GM19025 (cell line): Measurements from ENCODE around the gene KCND1.

Experiments
- ATAC-seq: cut with Tn5 transposase; IDR thresholded peaks from one replicate; pipeline ENCODE4 v1.9.1; 2021; ENCODE audit warnings: mild to moderate bottlenecking, low read depth, moderate library complexity; ENCODE audit not compliant: unreplicated experiment

The KCND1 gene

DNA sequence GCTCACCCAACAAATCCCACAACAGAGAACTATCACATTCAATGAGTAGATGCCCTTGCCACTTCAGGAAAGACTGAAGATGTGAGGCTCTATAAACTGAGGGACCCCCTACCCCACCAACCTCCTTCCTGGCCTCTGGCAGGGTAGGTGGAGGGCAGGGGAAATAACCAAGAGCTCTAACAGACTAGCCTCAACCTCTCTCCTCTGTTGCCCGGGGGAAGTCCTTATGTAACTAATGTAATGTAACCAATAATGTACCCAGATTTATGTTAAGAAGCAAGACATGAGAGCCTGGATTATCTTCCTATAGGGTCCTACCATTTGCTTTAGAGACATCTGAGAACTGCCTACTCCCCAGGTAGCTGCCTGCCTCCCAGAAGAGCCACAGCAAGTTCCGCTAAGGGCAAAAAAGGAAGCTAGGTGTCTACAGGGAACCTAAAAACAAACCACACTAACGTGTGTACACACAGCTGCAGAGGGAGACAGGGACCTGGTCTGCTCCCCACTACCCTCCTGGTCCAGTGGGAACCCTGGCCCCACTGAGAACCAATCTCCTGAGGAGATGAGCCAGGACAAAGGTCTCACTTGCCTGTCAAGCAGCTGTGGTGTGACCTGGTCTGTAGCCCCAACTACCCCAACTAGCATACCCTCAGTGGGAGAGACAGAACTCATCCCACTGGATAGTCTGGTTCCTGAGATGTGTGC is 32.0 kb downstream of the KCND1 start:
- no peak for ATAC-seq

DNA sequence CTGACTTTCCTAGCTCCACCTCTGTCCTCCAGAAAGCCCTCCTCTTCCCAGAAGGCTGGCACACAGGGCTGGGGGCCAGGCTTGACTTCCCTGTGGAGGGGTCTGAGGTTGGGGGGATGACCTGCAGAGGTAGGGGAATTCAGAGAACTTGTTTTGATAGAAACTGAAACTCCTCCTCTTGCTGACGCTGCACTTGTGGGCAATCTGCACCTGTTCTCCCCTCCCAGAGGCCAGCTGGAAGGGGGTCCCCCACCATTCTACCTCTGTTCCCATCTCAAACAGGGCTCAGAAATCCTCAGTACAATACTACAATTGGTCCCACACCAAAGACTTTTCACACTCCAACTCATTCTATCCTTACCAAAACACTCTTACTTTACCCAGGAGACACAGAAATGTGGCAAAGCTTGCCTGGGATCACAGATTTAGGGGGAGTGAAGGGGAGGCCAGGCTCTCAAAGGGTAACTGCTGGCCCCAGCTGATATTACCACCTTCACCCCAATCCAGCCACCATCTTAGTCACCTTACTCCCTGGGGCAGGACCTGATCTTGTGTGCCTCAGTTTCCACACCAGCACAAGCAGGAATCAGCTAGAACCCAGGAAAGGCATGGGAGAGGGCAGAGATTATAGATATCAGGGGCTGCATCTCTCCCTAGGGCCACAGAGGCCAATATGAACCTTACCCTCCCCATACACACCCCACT is 32.8 kb downstream of the KCND1 start:
- peak; percentile 52 for ATAC-seq

DNA sequence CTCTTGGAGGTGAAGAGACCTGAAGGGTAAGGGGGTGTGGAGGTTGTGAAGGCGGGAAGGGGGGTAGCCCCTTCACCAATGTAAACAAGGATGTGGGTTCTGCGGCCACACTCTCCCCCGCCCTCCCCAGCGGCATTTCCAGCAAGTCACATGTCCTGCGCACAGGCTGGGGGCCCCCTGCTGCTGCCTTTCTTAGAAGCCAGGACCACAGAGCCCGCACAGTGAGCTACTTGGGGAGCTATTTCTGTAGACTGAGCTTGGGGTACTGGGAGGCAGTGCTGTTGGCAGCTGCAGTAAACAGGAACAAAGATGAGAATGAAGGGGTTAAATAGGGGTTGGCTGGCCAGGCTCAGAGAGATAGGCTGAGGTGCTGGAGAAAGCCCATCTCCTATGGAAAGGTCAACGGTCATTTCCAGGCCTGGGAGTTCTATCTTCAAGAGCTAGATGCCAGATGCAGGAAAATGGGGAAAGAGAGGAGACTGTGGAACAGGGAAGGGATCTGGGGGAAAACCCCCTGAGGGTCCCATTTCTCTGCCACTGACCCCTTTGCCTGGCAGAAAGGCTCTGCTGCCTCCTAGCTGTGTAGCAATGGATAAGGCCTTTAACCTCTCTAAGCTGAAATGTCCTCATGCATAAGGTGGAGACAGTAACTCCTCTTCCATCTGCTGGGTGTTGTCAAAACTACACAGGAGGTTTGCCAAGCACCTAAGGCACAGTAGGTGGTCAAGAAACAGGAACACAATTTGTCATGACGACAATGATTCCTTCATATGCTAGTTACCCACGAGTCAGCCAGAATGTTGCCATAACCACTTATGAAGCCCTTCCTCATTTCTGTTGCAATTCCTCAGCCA is 34.4 kb downstream of the KCND1 start:
- ATAC-seq: peak; percentile 46

DNA sequence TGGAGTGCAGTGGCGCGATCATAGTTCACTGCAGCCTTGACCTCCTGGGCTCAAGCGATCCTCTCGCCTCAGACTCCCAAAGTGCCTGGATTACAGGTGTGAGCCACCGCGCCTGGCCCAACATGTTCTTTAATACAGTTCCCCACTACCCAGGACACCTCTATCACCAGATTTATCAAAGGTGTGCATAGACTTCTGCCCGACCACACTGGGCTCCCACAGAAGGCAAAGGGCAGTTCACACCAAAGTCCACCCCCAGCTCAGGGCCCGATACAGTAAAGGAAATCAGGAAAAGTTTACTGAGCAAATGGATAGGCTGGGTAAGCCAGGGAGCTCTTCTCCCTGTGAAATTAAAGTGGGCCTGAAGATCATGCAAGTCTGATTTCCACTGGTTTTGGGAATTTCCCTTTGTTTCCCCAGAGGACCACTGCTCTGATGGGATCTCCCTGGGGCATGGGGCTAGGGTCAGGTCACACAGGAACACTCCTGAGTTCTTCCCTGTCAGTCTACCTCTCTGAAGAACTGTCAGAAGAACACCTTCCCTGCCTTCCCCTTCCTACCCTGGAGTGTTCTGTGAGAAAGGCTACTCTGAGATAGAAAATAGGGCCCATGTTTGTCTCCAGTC is 35.1 kb downstream of the KCND1 start:
- no peak for ATAC-seq

DNA sequence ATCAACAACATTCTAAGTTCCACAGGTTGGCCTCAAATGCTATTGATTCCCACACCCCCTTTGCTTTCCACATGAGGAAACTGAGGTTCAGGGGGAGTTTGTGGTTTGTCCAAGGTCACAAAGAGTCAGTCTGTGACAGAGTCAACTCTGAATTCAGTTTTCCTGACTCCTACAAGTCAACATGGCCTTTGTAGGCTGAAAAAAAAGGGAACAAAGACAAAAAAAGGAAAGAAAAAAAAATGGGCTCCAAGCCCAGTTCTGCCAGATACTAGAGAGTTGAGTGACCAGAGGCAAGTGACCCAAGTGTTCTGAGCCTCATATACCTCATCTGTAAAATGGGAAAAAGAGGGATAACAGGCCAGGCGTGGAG is 36.4 kb downstream of the KCND1 start:
- ATAC-seq: no peak

DNA sequence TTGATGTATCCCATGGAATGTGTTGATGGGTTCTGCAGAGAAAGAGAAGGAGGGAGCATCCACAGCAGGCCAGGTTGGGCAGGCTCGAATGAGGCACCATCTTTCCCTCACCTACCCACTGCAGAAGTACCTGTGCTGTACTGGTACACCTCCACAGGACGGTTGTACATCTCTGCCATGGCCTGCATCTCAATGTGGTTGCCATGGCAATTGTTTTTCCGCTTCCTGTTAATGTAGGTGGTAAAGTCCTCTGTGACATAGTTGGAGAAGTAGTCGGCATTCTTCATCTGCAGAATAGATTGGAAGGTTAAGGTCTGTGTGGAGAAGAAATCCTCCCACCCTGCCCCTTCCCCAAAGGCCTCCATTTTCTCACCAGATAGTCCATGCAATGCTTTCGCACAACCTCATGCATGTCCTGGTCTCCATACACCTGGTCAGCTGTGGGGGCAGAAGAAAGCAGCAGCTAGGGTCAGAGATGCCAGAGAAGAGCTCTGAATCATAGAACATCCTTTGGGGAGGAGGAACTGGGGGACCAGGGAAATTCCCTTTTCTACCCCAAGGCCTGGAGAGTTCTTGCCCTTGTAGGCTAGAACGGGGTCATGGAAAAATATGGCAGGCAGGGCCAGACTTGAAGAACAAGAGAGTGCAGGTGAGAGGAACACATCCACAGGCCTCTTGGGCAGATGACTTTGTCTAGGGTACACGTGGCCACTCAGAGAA is 36.9 kb downstream of the KCND1 start:
- ATAC-seq: no peak

DNA sequence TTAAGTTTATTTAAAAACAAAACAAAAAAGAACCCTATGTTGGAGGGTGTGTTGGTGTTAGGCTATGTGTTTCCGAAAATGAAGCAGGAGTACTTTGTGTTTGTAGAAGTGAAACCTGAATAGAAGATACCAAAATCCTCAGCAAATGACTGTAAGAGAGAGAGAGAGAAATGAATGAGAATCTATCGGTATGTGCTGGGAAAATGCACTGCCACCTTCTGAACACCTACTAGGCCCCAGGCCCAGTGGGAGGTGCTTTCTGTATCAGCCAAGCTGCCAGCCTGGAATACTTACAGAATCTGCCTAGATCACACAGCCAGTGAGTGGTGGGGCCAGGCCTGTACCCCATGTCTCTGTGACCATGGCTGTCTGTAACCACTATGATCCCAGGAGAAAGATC is 37.9 kb downstream of the KCND1 start:
- no peak for ATAC-seq

DNA sequence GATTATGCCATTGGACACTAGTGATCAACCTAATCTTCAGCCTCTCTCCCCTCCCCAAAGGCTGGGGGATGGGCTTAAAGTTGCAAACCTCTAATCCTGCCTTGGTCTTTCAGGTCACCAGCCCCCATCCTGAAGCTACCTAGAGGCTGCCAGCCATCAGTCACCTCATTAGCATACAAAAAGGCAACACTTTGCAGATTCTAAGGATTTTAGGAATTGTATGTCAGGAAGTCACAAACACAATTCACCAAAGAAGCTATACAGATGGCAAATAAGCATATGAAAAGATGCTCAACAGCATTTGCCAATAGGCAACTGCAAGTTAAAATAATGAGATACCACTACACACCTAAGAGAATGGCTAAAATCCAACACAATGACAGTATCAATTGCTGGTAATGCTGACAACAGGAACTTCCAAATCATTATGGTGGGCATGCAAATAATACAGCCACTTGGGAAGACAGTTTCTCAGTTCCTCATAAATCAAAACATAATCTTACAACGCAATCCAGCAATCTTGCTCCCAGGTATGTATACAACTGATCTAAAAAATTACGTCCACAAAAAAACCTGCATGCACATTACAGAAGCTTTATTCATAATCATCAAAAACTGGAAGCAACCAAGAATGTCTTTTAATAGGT is 43.8 kb downstream of the KCND1 start:
- ATAC-seq: no peak

DNA sequence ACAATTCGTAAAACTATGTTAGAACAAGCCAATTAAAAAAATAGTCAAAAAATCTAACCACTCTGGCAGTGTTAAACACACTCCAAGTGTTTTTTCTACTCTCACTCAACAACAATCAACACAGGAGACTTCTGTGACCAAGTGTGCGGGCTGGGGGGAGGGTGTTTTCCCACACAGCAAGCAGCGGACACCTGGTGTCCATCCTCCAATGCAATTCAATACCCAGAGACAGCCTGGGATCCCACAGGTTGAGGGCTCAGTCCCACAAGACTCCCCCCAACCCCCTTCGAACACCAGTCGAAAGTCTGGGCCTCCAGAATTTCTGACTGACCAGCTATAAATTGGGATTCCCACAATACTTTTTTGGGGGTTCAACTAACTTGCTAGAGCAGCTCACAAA is 44.5 kb downstream of the KCND1 start:
- ATAC-seq: no peak

DNA sequence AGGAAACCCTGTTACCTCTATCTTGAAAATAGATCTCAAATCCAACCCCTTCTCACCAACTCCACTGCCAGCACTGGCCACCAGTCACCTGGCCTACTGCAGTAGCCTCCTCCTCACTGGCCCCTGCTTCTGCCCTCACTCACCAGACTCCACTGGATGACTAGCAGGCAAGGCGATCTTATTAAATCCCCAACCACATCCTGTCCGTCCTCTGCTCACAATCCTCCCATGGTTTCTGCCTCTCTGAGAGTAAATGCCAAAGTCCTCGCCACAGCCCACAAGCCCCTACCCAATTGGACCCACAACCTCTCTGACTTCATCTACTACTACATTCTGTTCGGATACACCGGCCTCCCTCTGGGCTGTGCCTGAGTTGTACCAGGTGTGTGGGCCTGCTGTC is 47.4 kb downstream of the KCND1 start:
- ATAC-seq: no peak

DNA sequence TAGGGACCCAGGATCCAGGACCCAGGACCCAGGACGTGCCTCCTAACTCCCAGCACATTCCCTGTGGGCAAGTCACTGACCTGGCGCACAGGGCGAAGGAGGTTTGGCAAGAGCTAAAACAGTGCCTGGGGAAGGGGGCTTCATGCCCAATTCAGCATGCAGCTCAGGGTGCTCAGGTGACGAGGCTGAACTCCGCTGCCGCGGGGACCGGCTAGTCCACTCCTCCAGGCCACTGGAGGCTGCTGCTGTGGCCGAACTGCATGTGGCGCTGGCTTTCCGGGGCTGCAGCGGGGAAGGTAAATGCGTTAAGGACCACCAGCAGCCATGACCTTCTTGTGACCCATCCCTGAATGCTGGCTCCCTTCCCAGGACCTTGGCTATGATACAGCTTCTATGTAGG is 47.9 kb downstream of the KCND1 start:
- ATAC-seq: no peak

DNA sequence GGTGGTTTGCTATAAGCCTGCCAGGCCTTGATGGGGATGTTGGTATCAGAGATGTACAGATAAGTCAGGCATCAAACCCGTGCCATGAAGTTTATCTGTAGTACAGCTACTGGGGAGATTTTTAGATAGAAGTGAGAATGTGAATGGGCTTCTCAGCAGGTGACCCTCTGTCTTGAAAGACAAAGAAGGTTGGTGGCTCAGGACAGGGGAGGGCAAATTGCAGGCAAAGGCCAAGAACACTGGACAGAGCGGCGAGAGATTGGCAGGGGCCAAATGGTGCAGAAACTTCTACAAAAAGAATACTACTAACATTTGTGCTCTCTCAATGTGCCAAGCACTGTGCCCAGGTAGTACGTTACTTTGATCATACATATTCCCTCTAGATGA is 50.9 kb downstream of the KCND1 start:
- ATAC-seq: no peak

DNA sequence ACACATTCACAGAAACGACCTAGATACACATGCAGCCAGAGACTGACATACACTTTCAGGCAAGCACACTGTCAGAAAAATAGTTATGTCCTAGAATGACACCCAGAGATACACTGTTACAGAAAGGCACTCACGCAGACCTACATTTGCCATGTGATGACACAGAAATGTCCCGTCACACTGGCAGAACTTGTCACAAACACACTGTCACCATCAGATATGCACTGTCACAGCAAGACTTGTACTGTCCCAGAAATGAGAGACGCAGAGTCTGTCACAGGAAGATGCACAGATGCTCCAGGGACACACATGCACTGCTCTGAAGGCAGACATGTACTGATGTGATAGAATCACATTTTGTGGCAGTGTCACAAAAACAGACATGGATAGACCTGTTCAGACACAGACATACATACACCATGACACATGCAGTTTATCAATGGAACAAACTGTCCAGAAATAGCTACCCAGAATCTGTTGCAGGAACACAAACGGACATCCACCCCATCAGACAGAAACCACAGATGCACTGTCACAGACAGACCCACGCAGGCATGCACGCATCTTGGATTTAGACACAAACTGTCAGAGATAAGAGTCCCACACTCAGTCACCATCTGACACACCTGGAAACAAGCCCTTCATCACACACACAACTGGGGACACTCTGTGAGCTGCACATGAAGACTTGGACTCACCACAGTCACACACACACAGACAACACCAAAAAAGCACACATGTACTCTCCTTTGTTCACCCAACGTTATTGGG is 51.5 kb downstream of the KCND1 start:
- ATAC-seq: no peak

DNA sequence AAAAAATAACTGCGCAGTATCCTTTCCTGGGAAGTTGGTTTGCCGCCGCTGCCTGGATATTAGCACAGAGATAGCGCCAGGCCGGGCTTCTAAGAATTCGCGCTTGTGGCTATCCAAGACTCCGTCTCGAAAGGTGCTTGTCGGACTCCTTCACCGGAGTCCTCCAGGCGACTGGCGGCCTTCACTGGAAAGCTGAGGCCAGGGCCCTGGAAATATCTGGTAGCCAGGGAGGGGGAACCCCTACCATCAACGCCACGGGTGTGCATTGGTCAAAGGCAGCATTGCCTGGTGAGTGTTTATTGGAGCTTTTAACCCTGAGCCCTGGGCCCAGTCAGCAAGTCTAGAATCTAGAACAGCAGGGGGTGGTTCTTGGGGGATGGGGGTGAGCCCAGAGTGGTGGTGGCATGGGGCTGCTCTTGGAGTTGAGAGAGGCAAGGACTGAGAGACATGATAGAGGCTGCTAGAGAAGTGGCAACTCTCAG is 52.2 kb downstream of the KCND1 start:
- peak; percentile 15 for ATAC-seq

DNA sequence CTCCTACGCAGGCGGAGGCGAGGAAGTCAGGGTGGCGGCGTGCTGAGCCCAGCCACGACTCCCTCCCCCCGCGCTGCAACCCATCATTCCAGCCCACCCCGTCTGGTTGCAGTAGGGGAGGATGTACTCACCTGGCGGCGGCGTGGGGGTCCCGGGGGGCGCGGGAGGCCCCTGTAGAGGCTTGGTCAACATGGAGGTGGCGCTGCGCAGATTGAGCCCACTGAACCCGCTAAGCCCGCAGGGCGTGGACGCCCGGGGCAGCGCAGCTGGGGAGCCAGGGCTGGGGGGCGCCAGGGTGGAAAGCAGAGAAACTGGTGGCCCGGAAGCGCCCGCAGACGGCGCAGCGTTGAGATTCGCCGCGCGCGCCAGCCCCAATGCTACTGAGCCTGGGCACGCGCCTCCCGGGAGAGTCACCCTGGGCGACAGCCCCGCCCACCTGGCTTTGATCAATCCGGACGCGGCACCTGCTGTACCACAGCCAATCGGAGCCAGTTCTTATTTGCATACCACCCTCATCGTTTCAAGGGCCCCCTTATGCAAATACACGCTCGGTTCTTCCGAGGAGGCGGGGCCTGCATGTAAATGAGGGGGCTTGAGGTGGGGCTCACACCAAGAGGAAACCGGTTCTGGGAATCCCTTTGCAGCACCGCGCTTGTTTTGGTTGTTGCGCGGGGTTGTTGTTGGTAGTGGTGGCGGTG is 52.9 kb downstream of the KCND1 start, which contains the start of gene PIM2:
TSS of gene PIM2 (minus strand) at position 382 of the 698 bp plus-strand sequence. CDS start at position 192, 190 bp downstream.
- peak; percentile 64 for ATAC-seq

DNA sequence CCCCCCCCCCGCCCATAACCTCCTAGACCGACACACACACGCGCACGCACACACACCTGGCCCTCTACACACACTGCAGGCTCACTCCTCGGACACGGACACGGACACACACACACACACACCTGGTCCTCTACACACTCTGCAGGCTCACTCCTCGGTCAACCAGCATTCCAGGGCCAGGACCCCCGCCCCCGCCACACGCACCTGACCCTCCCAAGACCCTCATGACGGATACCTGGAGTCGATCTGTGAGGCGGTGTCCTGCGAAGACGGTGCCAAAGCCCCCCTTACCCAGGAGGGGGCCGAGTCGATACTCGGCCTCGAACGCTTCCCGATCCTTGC is 53.4 kb downstream of the KCND1 start:
- ATAC-seq: no peak

DNA sequence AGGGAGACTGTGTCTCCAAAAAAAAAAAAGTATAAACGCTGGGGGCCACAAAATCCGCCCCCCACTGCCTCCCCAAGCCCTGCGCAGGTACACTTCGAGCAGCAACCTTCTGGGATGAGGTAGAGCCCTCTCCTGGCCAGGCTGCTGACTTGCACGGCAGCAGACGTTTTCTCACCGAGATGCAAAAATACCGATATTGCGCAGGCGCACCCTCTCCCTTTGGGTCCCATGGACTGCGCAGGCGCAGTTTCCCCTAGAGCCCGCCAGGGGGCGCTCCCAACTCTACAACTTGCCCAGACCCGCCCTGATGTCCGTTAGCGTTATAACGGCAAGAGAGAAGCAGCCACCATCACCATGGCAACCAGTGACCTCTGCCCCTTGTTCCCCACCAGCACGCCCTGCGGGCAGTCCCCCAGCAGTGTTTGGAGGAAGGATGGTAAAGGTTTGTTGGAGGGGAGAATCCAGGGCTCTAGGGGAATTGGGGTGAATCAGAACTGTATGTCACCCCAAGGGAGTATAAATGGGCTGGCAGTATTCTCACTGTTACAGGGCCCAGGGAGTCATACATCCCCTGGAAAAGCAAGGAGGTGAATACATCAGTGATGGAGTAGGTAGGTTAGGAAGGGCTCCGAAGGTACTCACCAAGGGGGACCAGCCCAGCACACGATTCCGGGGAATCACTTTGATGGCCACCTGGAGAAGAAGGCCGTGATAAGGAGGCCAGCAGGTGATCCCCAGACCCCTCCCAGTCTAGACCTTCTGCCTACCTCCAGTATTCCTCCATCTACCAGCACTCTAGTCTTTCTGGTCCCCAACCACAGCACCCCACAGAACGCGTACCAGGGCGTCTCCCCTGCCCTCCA is 54.3 kb downstream of the KCND1 start:
- peak; percentile 36 for ATAC-seq
